Epithelial cell of esophagus (primary cell): Measurements from ENCODE around the gene JAZF1.

ENCODE experiments used
- DNase-seq: peaks from one replicate; pipeline ENCODE4 v3.0.0; 2010; ENCODE audit warnings: low read depth
- H3K4me3 ChIP-seq: 2 replicates; pipeline ENCODE4 v1.5.1; 2011; ENCODE audit warnings: mild to moderate bottlenecking, low read length, control low read depth
- TF ChIP-seq, protein P1 (sequence below): IDR thresholded peaks from 2 replicates; pipeline ENCODE4 v1.5.1; 2011; ENCODE audit warnings: low read depth, mild to moderate bottlenecking, low read length, control low read depth, inconsistent platforms; ENCODE audit not compliant: insufficient read depth; ENCODE audit errors: missing control alignments

The JAZF1 gene

DNA sequence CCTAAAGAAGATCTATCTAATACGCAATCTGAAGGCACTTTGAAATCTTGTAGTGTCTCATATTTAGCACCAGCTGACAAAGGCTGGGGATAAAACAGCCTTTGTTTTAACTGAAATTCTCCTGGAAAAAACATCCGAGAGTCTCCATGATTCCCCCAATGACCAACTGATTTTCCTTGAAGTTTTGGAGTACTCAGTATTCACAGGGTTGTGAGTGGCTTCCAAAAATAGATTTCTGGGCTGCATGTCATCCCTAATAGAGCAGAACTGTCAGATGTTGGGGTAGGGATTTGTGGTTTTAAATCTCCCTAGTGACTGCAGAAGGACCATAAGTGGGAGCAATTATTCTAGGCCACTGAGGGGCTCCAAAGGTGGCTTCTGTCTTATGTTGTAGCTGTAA, 234.2 kb downstream of the JAZF1 start:
- TF ChIP-seq, protein P1, sequence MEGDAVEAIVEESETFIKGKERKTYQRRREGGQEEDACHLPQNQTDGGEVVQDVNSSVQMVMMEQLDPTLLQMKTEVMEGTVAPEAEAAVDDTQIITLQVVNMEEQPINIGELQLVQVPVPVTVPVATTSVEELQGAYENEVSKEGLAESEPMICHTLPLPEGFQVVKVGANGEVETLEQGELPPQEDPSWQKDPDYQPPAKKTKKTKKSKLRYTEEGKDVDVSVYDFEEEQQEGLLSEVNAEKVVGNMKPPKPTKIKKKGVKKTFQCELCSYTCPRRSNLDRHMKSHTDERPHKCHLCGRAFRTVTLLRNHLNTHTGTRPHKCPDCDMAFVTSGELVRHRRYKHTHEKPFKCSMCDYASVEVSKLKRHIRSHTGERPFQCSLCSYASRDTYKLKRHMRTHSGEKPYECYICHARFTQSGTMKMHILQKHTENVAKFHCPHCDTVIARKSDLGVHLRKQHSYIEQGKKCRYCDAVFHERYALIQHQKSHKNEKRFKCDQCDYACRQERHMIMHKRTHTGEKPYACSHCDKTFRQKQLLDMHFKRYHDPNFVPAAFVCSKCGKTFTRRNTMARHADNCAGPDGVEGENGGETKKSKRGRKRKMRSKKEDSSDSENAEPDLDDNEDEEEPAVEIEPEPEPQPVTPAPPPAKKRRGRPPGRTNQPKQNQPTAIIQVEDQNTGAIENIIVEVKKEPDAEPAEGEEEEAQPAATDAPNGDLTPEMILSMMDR = no peak
- no peak for DNase-seq
- no peak overlapping the region for H3K4me3 ChIP-seq

DNA sequence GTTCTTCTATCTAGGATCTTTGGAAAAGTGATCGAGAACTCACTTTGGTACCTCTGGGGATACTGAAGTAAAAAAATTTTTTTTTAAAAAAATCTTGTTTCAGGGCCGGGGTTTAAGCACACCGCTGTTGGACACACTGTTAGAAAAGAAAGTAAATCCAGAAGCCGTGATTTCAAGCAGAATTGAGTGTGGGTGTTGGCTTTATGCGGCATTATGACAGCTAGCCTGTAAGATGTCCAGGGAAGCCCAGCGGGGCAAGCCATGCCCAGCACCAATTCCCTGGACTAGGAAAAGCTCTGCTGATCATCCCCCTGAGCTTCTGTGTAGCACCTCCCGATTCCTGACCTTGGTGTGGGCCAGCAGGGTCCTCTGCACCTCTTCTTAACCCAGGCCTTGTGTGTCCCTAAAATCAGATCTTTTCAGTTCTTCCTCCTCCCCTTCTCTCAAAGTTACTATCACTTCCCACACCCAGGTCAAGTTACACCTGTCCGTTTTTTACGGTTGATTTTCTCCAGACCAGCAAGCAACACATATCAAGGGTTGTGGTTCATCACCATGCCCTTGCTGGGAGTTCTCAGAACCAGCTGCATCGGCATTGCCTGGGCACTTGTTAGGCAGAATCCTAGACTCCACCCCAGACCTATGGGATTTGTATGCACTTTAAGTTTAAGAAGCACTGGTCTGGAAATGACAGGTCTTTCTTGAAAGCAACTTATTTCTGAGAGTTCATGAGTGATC, 235.4 kb downstream of the JAZF1 start:
- no peak for DNase-seq
- TF ChIP-seq, protein P1 = no peak
- H3K4me3 ChIP-seq = no peak overlapping the region

DNA sequence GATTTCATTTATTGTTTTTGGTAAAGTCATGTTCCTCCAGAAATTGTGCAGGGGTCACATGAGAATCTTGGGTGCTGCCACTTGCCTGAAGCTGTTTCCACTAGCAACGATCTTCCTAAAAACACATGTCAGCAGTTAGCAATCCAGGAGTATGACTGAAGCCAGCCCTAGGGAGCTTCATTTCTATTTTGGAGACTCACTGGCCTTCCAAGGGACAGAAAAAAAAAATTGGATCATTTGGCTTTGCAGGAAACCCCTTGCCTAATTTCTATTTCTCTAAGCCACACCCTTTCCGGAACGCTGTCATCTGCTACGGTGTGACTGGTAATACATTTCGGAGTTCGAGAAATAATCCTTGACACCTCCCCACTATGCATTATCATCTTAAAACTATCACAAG, 236.0 kb downstream of the JAZF1 start:
- TF ChIP-seq, protein P1 = no peak
- no peak overlapping the region for H3K4me3 ChIP-seq
- DNase-seq = no peak

DNA sequence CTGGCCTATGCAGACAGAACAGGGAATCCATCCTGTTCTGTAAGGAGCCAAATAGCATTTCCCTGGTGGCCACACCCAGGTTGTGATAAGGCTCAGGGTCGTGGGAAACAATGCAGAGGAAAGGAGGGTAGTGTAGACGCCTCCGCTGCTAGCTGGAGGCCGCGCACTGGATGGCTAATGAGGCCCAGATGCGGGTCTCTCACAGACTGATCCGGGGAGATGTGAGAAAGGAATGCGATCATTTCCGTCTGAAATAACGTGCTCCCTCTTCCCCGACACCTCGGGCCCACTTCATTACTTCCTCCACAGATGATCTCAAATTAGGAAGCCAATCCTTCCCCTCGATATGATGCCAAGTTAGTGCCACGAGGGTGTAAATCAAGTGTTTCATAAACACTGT, 237.4 kb downstream of the JAZF1 start:
- no peak overlapping the region for H3K4me3 ChIP-seq
- TF ChIP-seq, protein P1 = no peak
- DNase-seq = no peak

DNA sequence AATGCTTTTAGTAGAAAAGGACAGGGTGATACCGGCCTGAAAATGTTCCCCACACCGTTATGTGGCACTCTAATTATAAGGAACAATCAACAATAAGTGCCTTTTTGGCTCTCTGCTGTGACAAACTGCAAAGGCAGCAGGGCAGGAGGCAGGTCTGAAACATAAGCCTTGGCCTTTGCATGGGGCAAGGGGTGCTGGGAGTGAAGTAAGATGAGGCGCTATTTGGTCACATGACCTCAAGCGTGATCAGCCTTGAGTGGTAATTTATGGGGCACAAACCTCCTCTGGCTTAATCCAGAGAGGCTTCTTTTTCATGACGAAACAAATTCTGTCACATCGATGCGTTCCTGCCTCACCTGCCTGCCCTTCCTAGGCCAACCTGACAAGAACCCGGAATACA, 237.9 kb downstream of the JAZF1 start:
- TF ChIP-seq, protein P1 = no peak
- DNase-seq = no peak
- no peak overlapping the region for H3K4me3 ChIP-seq

DNA sequence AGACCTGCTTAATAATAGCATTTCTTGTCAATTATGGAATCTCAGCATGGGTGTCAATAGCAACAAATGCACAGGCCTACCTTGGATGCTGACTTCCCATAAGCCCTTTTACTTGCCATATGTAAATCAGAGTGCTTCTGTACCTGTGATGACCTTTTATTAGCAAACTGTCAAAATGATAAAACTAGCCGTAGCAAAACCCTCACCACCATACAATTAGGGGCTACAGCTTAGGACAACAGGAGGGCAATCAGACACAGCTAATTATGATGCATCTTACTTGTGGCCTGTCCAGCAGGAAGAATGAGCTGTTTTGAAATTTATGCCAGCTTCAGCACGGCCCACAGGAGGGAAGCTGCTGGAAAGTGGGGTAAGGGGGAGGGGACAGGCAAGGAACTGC, 239.1 kb downstream of the JAZF1 start:
- TF ChIP-seq, protein P1 = no peak
- no peak for DNase-seq

DNA sequence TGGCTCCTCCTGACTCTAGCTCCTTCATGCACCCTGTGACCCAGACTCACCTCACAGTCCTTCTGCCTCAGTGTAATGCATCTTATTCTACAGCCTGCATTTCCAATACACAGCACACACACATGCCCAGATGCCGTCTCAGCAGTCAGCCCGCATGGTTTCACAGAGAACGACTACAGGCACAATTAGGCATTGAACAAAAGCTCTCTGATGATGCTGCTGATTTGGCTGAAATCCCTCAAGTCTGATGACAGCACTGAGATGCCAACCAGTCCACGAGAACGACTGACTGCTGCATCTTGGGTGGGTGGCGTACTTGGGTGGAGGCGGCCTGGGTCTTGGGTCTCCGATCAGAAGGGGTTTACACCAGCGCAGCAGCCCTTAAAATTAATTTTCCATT, 240.3 kb downstream of the JAZF1 start:
- H3K4me3 ChIP-seq = no peak overlapping the region
- DNase-seq = no peak
- TF ChIP-seq, protein P1 = no peak

More for the DNA sequence above, 239.1 kb downstream of the JAZF1 start:
- H3K4me3 ChIP-seq = no peak overlapping the region
